C4-2B (cell line): ENCODE data around the gene DNAH3.
"Not testable (repeated sequence)": the region's sequence is repeated elsewhere in the genome, so short reads cannot be mapped to it uniquely, and the experiment has no call there.

Experiments used
- H3K27ac ChIP-seq: fragments of 450-650 bp; 2 replicates; pipeline ENCODE4 v1.5.1; 2017
- ZFX ChIP-seq: fragments of 450-650 bp; IDR thresholded peaks from 2 replicates; pipeline ENCODE4 v1.6.1; 2017
- TF ChIP-seq, protein P1 (sequence below): fragments of 450-650 bp; conservative IDR thresholded peaks from 2 replicates; pipeline ENCODE4 v1.5.1; 2017; ENCODE audit warnings: mild to moderate bottlenecking

DNAH3 gene

DNA sequence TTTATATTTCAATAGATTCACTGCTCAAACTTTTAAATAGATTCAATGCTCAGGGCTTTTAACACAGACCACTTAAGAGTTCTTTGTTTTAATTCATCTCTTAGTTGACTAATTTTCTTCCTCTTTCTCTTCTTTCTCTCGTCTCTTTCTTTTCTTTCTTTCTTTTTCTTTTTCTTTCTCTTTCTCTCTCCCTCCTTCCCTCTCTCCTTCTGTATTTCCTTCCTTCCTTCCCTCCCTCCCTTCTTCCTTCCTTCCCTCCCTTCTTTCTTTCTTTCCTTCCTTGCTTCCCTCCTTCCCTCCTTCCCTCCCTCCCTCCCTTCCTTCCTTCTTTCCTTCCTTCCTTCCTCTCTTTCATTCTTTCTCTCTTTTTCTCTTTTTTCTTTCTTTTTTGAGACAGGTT is 145.6 kb downstream of the DNAH3 start:
- no peak for TF ChIP-seq ZFX
- TF ChIP-seq, protein P1, sequence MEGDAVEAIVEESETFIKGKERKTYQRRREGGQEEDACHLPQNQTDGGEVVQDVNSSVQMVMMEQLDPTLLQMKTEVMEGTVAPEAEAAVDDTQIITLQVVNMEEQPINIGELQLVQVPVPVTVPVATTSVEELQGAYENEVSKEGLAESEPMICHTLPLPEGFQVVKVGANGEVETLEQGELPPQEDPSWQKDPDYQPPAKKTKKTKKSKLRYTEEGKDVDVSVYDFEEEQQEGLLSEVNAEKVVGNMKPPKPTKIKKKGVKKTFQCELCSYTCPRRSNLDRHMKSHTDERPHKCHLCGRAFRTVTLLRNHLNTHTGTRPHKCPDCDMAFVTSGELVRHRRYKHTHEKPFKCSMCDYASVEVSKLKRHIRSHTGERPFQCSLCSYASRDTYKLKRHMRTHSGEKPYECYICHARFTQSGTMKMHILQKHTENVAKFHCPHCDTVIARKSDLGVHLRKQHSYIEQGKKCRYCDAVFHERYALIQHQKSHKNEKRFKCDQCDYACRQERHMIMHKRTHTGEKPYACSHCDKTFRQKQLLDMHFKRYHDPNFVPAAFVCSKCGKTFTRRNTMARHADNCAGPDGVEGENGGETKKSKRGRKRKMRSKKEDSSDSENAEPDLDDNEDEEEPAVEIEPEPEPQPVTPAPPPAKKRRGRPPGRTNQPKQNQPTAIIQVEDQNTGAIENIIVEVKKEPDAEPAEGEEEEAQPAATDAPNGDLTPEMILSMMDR: no peak
- no peak overlapping the region for H3K27ac ChIP-seq

DNA sequence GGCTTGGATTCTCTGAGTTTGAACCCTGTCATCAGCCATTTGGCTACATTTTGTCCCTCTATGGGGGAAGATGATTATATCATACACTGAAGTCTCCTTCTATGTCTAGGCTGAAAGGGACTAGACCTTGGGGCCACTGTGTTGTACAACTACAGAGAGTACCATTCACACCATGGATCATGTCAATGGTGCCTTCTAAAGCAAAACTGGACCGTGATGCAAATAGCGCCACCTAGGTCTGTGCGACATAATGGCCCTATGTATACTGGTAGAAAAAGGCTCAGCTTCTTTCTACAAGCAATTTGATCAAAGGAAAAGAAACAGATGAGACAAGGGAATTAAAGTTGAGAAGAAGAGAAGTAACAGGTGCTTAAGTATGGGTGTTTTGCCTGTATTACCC is 149.4 kb downstream of the DNAH3 start:
- TF ChIP-seq ZFX: no peak
- TF ChIP-seq, protein P1: peak; percentile 63
- no peak overlapping the region for H3K27ac ChIP-seq

DNA sequence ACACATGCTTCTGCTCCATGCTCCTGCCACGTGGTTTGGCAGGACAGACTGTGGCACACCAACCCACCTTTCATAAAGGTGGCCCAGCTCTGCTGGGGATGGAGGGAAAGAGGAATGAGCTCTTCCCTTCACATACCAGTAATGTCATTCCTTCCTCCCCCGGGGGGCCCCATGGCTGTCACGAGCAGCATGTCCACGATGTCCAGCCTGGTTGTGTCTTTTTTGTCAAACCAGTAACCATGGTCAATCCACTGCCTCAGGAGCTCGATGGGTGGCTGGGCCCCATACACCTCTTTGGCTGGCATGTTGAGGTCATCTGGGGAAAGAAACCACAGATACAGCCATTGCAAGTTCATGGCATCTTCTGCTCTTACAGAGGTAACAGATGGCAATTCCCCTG is 153.5 kb downstream of the DNAH3 start:
- no peak overlapping the region for H3K27ac ChIP-seq

DNA sequence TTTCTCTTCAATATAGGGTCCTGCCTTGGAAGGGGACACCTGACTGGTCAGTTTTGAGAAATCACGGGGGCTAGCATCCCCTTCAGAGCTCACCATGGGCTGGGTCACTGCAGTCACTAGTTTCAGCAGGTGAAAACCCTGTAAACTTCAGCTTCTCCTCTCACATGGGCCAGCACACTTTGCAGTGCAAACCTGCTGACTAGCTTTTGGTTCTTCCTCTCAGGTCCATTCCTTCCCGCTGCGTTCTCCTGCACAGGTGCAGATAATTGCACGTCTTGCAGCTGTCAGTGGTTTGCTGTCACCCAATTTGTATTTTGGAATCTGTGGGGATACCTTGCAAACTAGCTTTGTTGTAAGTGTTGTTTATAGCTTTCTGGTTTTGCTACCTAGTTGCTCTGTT is 154.9 kb downstream of the DNAH3 start:
- TF ChIP-seq, protein P1: no peak
- TF ChIP-seq ZFX: no peak
- no peak overlapping the region for H3K27ac ChIP-seq

More for the DNA sequence above, 153.5 kb downstream of the DNAH3 start:
- TF ChIP-seq, protein P1: no peak
- no peak for TF ChIP-seq ZFX

DNA sequence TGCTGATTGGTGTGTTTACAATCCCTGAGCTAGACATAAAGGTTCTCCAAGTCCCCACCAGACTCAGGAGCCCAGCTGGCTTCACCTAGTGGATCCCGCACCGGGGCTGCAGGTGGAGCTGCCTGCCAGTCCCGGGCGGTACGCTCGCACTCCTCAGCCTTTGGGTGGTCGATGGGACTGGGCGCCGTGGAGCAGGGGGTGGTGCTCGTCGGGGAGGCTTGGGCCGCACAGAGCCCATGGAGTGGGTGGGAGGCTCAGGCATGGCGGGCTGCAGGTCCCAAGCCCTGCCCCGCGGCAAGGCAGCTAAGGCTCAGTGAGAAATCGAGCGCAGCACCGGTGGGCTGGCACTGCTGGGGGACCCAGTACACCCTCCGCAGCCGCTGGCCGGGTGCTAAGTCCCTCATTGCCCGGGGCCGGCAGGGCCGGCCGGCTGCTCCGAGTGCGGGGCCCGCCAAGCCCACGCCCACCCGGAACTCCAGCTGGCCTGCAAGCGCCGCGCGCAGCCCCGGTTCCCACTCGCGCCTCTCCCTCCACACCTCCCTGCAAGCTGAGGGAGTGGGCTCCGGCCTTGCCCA is 161.1 kb downstream of the DNAH3 start:
- not testable (repeated sequence) for H3K27ac ChIP-seq

DNA sequence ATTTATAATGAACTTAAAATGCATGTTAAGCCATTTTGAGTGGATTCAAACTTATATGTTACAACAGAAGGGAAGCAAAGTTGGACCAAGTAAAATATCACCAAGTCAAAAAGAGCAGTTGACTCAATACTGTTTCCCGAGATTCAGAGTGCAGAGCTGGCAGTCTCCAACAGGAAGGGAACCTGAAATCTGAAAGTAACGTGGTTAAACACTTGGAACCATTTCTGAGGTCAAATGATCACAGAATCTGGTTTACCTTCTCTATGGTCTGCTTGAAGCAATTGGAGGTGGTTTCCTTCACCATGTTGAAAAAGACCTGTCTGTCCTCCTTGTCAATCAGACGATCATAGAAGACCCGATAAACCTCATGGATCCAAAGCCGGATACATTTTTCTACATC is 163.6 kb downstream of the DNAH3 start:
- TF ChIP-seq, protein P1: no peak
- TF ChIP-seq ZFX: no peak
- H3K27ac ChIP-seq: no peak overlapping the region

DNA sequence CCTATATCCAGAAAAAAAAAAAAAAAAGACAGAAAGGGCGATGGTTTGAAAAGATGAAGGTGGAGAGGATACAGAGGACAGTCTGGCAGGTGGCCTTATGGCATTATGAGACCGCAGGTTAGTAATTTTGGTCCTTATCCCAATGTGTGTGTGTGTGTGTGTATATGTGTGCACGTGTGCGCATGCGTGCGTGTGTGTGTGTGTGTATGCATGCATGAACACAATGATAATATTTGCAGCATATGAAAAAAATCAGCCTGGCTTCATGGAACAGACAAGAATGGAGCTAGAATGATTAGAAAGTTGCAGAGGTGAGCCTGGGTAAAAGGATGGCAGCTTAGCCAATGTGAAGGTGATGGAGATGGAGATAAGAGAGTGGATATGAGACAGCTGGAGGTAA is 166.6 kb downstream of the DNAH3 start:
- no peak overlapping the region for H3K27ac ChIP-seq
- TF ChIP-seq ZFX: no peak
- TF ChIP-seq, protein P1: no peak

DNA sequence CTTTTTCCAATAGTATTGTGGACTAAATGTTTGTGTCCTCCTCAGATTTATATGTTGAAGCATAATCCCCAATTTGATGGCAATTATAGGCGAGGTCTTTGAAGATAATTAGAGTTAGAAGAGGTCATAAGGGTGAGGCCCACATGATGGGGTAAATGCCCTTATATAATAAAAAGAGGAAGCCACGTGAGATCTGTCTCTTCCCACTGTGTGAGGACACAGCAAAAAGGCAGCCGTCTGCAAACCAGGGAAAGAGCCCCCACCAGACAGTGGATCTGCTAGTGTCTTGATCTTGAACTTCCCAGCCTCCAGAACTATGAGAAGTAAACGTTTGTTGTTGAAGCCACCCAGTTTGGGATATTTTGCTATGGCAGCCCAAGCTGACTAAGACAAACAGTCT is 174.1 kb downstream of the DNAH3 start:
- TF ChIP-seq ZFX: no peak
- TF ChIP-seq, protein P1: no peak
- no peak overlapping the region for H3K27ac ChIP-seq

DNA sequence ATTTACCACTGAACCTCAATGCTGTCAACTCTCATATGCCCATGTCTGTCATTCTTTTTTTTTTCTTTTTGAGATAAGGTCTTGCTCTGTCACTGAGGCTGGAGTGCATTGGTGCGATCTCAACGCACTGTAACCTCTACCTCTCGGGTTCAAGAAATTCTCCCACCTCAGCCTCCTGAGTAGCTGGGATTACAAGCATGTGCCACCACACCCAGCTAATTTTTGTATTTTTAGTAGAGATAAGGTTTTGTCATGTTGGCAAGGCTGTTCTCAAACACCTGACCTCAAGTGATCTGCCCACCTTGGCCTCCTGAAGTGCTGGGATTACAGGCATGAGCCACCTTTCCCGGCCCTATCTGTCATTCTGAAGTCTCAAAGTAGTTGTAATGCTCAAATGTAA is 177.4 kb downstream of the DNAH3 start:
- H3K27ac ChIP-seq: not testable (repeated sequence)
